Uterus (tissue), 2 donors: Measurements from ENCODE around the gene RPAP2.

Source experiments
- CTCF ChIP-seq, 4 experiments: fragments of 200-600 bp in 2 of 4; fragments of 450-650 bp in 2 of 4; sonication (generic) in 2 of 4; IDR thresholded peaks; one replicate each; pipeline ENCODE4 v1.5.1; 2016 to 2019; ENCODE audit warnings: antibody characterized with exemption in 4 of 4, mild to moderate bottlenecking in 2 of 4, moderate library complexity in 1 of 4
- POLR2A ChIP-seq, 2 donors: fragments of 450-650 bp; IDR thresholded peaks; one replicate each; pipeline ENCODE4 v1.6.1; 2016; ENCODE audit warnings: antibody characterized with exemption in 2 of 2, mild to moderate bottlenecking in 1 of 2, moderate library complexity in 1 of 2

GRCh38 chr1:92442351-92442750, 143.5 kb downstream of the RPAP2 start:
- TF ChIP-seq POLR2A (IDR thresholded peaks at IDR 0.05) (no peak), CTCF (IDR thresholded peaks at IDR 0.05) (no peak)
